Mesodermal cell (in vitro differentiated cells): Measurements from ENCODE around the gene ADRA1B.

Experiments used
- H3K27ac ChIP-seq: 2 replicates; pipeline ENCODE4 v1.7.0; 2013; ENCODE audit warnings: mild to moderate bottlenecking, low read depth, low read length, moderate library complexity; ENCODE audit not compliant: severe bottlenecking
- H3K36me3 ChIP-seq: 2 replicates; pipeline ENCODE4 v1.7.1; 2013; ENCODE audit warnings: mild to moderate bottlenecking, low read length, moderate library complexity; ENCODE audit not compliant: control insufficient read depth, insufficient read depth
- H3K4me1 ChIP-seq: one replicate; pipeline ENCODE4 v1.7.1; 2013; ENCODE audit warnings: mild to moderate bottlenecking, low read length; ENCODE audit not compliant: insufficient read depth, control insufficient read depth, poor library complexity, severe bottlenecking
- H3K4me3 ChIP-seq: 2 replicates; pipeline ENCODE4 v1.7.0; 2013; ENCODE audit warnings: low read length, control low read depth, mild to moderate bottlenecking; ENCODE audit not compliant: insufficient read depth, poor library complexity, severe bottlenecking; ENCODE audit errors: extremely low read depth
- H3K9me3 ChIP-seq: 2 replicates; pipeline ENCODE4 v1.7.1; 2013; ENCODE audit warnings: mild to moderate bottlenecking, low read length, moderate library complexity; ENCODE audit not compliant: control insufficient read depth
- WGBS, 2 experiments: methylation state at CpG; one replicate each; pipeline ENCODE4 v1.1.5; 2013; ENCODE audit warnings: missing lambda C conversion rate in 2 of 2; ENCODE audit not compliant: insufficient coverage in 2 of 2; 5-methylcytosine and 5-hydroxymethylcytosine counted together

ADRA1B gene

GRCh38 chr5:159901772-159902171 lies 14.5 kb upstream of the ADRA1B start:
- H3K9me3 ChIP-seq: no peaks in the 10 kb centered on the region
- H3K4me3 ChIP-seq: no peak overlapping the region
- H3K36me3 ChIP-seq: no peaks in the 10 kb centered on the region
- no peak overlapping the region for H3K27ac ChIP-seq
- peaks cover under 1% of the 10 kb centered on the region for H3K4me1 ChIP-seq

- H3K4me1 ChIP-seq: peaks cover 9% of the 10 kb centered on the region
- no peak overlapping the region for H3K4me3 ChIP-seq
- H3K9me3 ChIP-seq: no peaks in the 10 kb centered on the region
- WGBS, 2 experiments: 76 to 88% methylated on average over 4 to 7 of the region's 8 CpGs
- H3K36me3 ChIP-seq: no peaks in the 10 kb centered on the region
- H3K27ac ChIP-seq: no peak overlapping the region
Measured at GRCh38 chr5:159902444-159903121, 13.7 kb upstream of the ADRA1B start.

- H3K27ac ChIP-seq: no peak overlapping the region
- no CpG with 5 or more reads among the region's 1 CpG for WGBS, 2 experiments
- no peaks in the 10 kb centered on the region for H3K36me3 ChIP-seq
- no peaks in the 10 kb centered on the region for H3K9me3 ChIP-seq
- no peak overlapping the region for H3K4me3 ChIP-seq
- H3K4me1 ChIP-seq: peaks cover 11% of the 10 kb centered on the region
Measured at GRCh38 chr5:159903131-159903530, 13.2 kb upstream of the ADRA1B start.

- 86 to 100% methylated on average over 1 of the region's 1 CpG for WGBS, 2 experiments
- H3K4me1 ChIP-seq: peaks cover 11% of the 10 kb centered on the region
- H3K4me3 ChIP-seq: no peak overlapping the region
- no peak overlapping the region for H3K27ac ChIP-seq
- H3K9me3 ChIP-seq: no peaks in the 10 kb centered on the region
- H3K36me3 ChIP-seq: no peaks in the 10 kb centered on the region
Measured at GRCh38 chr5:159904874-159905273, 11.4 kb upstream of the ADRA1B start.

GRCh38 chr5:159905496-159905895 lies 10.8 kb upstream of the ADRA1B start:
- no peak overlapping the region for H3K27ac ChIP-seq
- no peaks in the 10 kb centered on the region for H3K36me3 ChIP-seq
- H3K4me3 ChIP-seq: no peak overlapping the region
- H3K9me3 ChIP-seq: no peaks in the 10 kb centered on the region
- H3K4me1 ChIP-seq: peaks cover 14% of the 10 kb centered on the region

GRCh38 chr5:159906463-159906862 lies 9.8 kb upstream of the ADRA1B start:
- H3K9me3 ChIP-seq: no peaks in the 10 kb centered on the region
- H3K4me1 ChIP-seq: peaks cover 23% of the 10 kb centered on the region
- 100% methylated on average over 2 of the region's 2 CpGs for WGBS, 2 experiments

GRCh38 chr5:159906943-159907342 lies 9.3 kb upstream of the ADRA1B start:
- no peaks in the 10 kb centered on the region for H3K9me3 ChIP-seq
- no peak overlapping the region for H3K4me3 ChIP-seq
- no peak overlapping the region for H3K27ac ChIP-seq
- H3K4me1 ChIP-seq: peaks cover 26% of the 10 kb centered on the region
- 82 to 94% methylated on average over 2 of the region's 3 CpGs for WGBS, 2 experiments
- H3K36me3 ChIP-seq: no peaks in the 10 kb centered on the region

More at GRCh38 chr5:159906463-159906862, 9.8 kb upstream of the ADRA1B start:
- H3K36me3 ChIP-seq: no peaks in the 10 kb centered on the region
- no peak overlapping the region for H3K27ac ChIP-seq
- no peak overlapping the region for H3K4me3 ChIP-seq

GRCh38 chr5:159907689-159908590 lies 8.3 kb upstream of the ADRA1B start:
- peaks cover 36% of the 10 kb centered on the region for H3K4me1 ChIP-seq
- H3K4me3 ChIP-seq: no peak overlapping the region
- no peaks in the 10 kb centered on the region for H3K36me3 ChIP-seq
- H3K9me3 ChIP-seq: no peaks in the 10 kb centered on the region
- 75 to 93% methylated on average over 2 to 4 of the region's 7 CpGs for WGBS, 2 experiments
- no peak overlapping the region for H3K27ac ChIP-seq

- Histone ChIP-seq H3K4me1 (peaks cover 41% of the 10 kb centered on the region), H3K9me3 (no peaks in the 10 kb centered on the region), H3K27ac (no peak overlapping the region), H3K36me3 (no peaks in the 10 kb centered on the region), H3K4me3 (no peak overlapping the region)
- WGBS, 2 experiments: 83 to 84% methylated on average over 4 to 5 of the region's 5 CpGs
Measured at GRCh38 chr5:159908591-159908940, 7.7 kb upstream of the ADRA1B start.

GRCh38 chr5:159909126-159909525 lies 7.2 kb upstream of the ADRA1B start:
- Histone ChIP-seq H3K27ac (no peak overlapping the region), H3K9me3 (no peaks in the 10 kb centered on the region), H3K4me3 (no peak overlapping the region), H3K4me1 (peaks cover 41% of the 10 kb centered on the region), H3K36me3 (no peaks in the 10 kb centered on the region)
- WGBS, 2 experiments: 93% methylated on average over 3 of the region's 3 CpGs
